ENCODE measurements around the gene KCND1. TPM values are rescaled to one million over a fixed set of nuclear protein-coding genes. Genes with fewer than 3 reads are reported as not detected.

KCND1 gene
- total RNA-seq, 1 donor from 2014 or later: 0.52 TPM

DNA sequence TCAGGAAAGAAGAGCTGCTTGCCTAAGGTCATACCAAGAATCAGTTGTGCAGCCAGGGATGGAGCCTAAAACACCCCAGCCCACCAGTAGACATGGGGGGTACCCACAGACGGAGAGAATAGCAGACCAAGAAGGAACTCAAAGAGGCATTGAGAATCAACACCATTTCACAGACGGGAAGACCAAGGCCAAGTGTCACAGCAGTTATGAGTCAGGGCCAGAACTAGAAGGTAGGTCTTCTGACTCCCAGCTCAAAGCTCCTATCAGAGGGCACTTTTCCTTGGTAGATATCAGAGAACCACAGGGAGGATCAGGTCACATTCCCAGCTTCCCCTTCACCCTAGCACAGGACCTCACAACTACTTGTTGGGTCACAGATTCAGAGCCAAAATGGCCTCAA lies 28.7 kb downstream of the KCND1 start:
- no peak overlapping the region for H3K9ac ChIP-seq (ENCODE audit: low read depth in 1 of 3, low read length in 3 of 3)
- peaks cover 2 to 11% (median 9%) of the 10 kb centered on the region in 3 donors for H3K36me3 ChIP-seq (ENCODE audit: control insufficient read depth in 3 of 3, insufficient read depth in 3 of 3, low read length in 3 of 3)
- H3K4me3 ChIP-seq (ENCODE audit: low read length in 3 of 3): no peak overlapping the region
- H3K9me3 ChIP-seq (ENCODE audit: control insufficient read depth in 3 of 3, low read length in 3 of 3): no peaks in the 10 kb centered on the region
- no peaks in the 10 kb centered on the region for H3K27me3 ChIP-seq (ENCODE audit: control insufficient read depth in 3 of 3, insufficient read depth in 3 of 3, low read length in 3 of 3)
- H3K27ac ChIP-seq (ENCODE audit: low read depth, low read length): no peak overlapping the region
- H3K4me1 ChIP-seq (ENCODE audit: control insufficient read depth in 3 of 3, insufficient read depth in 3 of 3, low read length in 3 of 3): peaks cover 7 to 22% (median 19%) of the 10 kb centered on the region in 3 donors

DNA sequence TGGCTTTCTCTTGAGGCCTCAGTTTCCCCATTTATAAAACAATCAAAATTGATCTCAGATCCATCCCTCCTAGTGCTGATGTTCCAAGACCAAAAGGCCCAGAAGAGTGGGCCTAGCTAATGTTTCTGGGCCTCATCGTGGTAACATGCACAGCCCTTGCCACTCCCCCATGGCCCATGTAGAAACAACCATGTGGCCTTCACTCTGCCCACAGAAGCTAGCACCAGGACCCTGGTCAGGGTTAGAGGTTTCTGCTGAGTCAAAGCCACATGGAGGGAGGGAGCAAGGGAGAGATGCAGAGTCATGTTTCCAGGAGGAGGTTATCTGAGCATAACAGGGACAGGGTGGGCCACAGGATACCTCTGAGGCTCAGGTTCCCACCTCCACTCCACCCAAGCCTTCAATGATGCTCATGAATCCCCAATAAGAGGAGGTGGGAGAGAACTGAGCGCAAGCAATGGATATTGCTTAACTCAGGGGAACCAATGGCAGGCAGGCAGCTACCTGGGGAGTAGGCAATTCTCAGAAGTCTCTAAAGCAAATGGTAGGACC lies 31.2 kb downstream of the KCND1 start:
- Histone ChIP-seq H3K4me3 (ENCODE audit: low read length in 3 of 3) (no peak overlapping the region), H3K36me3 (ENCODE audit: control insufficient read depth in 3 of 3, insufficient read depth in 3 of 3, low read length in 3 of 3) (peaks cover 2 to 13% (median 11%) of the 10 kb centered on the region in 3 donors), H3K27ac (ENCODE audit: low read depth, low read length) (no peak overlapping the region), H3K9ac (ENCODE audit: low read depth in 1 of 3, low read length in 3 of 3) (no peak overlapping the region), H3K27me3 (ENCODE audit: control insufficient read depth in 3 of 3, insufficient read depth in 3 of 3, low read length in 3 of 3) (no peaks in the 10 kb centered on the region), H3K4me1 (ENCODE audit: control insufficient read depth in 3 of 3, insufficient read depth in 3 of 3, low read length in 3 of 3) (peaks cover 14 to 22% (median 19%) of the 10 kb centered on the region in 3 donors), H3K9me3 (ENCODE audit: control insufficient read depth in 3 of 3, low read length in 3 of 3) (no peaks in the 10 kb centered on the region)

DNA sequence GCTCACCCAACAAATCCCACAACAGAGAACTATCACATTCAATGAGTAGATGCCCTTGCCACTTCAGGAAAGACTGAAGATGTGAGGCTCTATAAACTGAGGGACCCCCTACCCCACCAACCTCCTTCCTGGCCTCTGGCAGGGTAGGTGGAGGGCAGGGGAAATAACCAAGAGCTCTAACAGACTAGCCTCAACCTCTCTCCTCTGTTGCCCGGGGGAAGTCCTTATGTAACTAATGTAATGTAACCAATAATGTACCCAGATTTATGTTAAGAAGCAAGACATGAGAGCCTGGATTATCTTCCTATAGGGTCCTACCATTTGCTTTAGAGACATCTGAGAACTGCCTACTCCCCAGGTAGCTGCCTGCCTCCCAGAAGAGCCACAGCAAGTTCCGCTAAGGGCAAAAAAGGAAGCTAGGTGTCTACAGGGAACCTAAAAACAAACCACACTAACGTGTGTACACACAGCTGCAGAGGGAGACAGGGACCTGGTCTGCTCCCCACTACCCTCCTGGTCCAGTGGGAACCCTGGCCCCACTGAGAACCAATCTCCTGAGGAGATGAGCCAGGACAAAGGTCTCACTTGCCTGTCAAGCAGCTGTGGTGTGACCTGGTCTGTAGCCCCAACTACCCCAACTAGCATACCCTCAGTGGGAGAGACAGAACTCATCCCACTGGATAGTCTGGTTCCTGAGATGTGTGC lies 32.0 kb downstream of the KCND1 start:
- H3K9me3 ChIP-seq (ENCODE audit: control insufficient read depth in 3 of 3, low read length in 3 of 3): no peaks in the 10 kb centered on the region
- H3K27ac ChIP-seq (ENCODE audit: low read depth, low read length): no peak overlapping the region
- no peaks in the 10 kb centered on the region for H3K27me3 ChIP-seq (ENCODE audit: control insufficient read depth in 3 of 3, insufficient read depth in 3 of 3, low read length in 3 of 3)
- peaks cover 4 to 16% (median 12%) of the 10 kb centered on the region in 3 donors for H3K36me3 ChIP-seq (ENCODE audit: control insufficient read depth in 3 of 3, insufficient read depth in 3 of 3, low read length in 3 of 3)
- peaks cover 14 to 22% (median 19%) of the 10 kb centered on the region in 3 donors for H3K4me1 ChIP-seq (ENCODE audit: control insufficient read depth in 3 of 3, insufficient read depth in 3 of 3, low read length in 3 of 3)
- H3K4me3 ChIP-seq (ENCODE audit: low read length in 3 of 3): no peak overlapping the region
- H3K9ac ChIP-seq (ENCODE audit: low read depth in 1 of 3, low read length in 3 of 3): no peak overlapping the region

DNA sequence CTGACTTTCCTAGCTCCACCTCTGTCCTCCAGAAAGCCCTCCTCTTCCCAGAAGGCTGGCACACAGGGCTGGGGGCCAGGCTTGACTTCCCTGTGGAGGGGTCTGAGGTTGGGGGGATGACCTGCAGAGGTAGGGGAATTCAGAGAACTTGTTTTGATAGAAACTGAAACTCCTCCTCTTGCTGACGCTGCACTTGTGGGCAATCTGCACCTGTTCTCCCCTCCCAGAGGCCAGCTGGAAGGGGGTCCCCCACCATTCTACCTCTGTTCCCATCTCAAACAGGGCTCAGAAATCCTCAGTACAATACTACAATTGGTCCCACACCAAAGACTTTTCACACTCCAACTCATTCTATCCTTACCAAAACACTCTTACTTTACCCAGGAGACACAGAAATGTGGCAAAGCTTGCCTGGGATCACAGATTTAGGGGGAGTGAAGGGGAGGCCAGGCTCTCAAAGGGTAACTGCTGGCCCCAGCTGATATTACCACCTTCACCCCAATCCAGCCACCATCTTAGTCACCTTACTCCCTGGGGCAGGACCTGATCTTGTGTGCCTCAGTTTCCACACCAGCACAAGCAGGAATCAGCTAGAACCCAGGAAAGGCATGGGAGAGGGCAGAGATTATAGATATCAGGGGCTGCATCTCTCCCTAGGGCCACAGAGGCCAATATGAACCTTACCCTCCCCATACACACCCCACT lies 32.8 kb downstream of the KCND1 start:
- no peak overlapping the region for H3K4me3 ChIP-seq (ENCODE audit: low read length in 3 of 3)
- H3K36me3 ChIP-seq (ENCODE audit: control insufficient read depth in 3 of 3, insufficient read depth in 3 of 3, low read length in 3 of 3): peaks cover 10 to 23% (median 20%) of the 10 kb centered on the region in 3 donors
- peaks cover 14 to 20% (median 19%) of the 10 kb centered on the region in 3 donors for H3K4me1 ChIP-seq (ENCODE audit: control insufficient read depth in 3 of 3, insufficient read depth in 3 of 3, low read length in 3 of 3)
- no peaks in the 10 kb centered on the region for H3K27me3 ChIP-seq (ENCODE audit: control insufficient read depth in 3 of 3, insufficient read depth in 3 of 3, low read length in 3 of 3)
- no peak overlapping the region for H3K27ac ChIP-seq (ENCODE audit: low read depth, low read length)
- no peak overlapping the region for H3K9ac ChIP-seq (ENCODE audit: low read depth in 1 of 3, low read length in 3 of 3)
- no peaks in the 10 kb centered on the region for H3K9me3 ChIP-seq (ENCODE audit: control insufficient read depth in 3 of 3, low read length in 3 of 3)

DNA sequence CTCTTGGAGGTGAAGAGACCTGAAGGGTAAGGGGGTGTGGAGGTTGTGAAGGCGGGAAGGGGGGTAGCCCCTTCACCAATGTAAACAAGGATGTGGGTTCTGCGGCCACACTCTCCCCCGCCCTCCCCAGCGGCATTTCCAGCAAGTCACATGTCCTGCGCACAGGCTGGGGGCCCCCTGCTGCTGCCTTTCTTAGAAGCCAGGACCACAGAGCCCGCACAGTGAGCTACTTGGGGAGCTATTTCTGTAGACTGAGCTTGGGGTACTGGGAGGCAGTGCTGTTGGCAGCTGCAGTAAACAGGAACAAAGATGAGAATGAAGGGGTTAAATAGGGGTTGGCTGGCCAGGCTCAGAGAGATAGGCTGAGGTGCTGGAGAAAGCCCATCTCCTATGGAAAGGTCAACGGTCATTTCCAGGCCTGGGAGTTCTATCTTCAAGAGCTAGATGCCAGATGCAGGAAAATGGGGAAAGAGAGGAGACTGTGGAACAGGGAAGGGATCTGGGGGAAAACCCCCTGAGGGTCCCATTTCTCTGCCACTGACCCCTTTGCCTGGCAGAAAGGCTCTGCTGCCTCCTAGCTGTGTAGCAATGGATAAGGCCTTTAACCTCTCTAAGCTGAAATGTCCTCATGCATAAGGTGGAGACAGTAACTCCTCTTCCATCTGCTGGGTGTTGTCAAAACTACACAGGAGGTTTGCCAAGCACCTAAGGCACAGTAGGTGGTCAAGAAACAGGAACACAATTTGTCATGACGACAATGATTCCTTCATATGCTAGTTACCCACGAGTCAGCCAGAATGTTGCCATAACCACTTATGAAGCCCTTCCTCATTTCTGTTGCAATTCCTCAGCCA lies 34.4 kb downstream of the KCND1 start:
- no peak overlapping the region for H3K4me3 ChIP-seq (ENCODE audit: low read length in 3 of 3)
- no peak overlapping the region for H3K27ac ChIP-seq (ENCODE audit: low read depth, low read length)

DNA sequence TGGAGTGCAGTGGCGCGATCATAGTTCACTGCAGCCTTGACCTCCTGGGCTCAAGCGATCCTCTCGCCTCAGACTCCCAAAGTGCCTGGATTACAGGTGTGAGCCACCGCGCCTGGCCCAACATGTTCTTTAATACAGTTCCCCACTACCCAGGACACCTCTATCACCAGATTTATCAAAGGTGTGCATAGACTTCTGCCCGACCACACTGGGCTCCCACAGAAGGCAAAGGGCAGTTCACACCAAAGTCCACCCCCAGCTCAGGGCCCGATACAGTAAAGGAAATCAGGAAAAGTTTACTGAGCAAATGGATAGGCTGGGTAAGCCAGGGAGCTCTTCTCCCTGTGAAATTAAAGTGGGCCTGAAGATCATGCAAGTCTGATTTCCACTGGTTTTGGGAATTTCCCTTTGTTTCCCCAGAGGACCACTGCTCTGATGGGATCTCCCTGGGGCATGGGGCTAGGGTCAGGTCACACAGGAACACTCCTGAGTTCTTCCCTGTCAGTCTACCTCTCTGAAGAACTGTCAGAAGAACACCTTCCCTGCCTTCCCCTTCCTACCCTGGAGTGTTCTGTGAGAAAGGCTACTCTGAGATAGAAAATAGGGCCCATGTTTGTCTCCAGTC lies 35.1 kb downstream of the KCND1 start:
- H3K4me3 ChIP-seq (ENCODE audit: low read length in 3 of 3): no peak overlapping the region
- peaks cover 14 to 19% (median 15%) of the 10 kb centered on the region in 3 donors for H3K4me1 ChIP-seq (ENCODE audit: control insufficient read depth in 3 of 3, insufficient read depth in 3 of 3, low read length in 3 of 3)
- peaks cover 11 to 22% (median 18%) of the 10 kb centered on the region in 3 donors for H3K36me3 ChIP-seq (ENCODE audit: control insufficient read depth in 3 of 3, insufficient read depth in 3 of 3, low read length in 3 of 3)

More for the DNA sequence above, 34.4 kb downstream of the KCND1 start:
- no peak overlapping the region for H3K9ac ChIP-seq (ENCODE audit: low read depth in 1 of 3, low read length in 3 of 3)
- H3K4me1 ChIP-seq (ENCODE audit: control insufficient read depth in 3 of 3, insufficient read depth in 3 of 3, low read length in 3 of 3): peaks cover 14 to 19% (median 17%) of the 10 kb centered on the region in 3 donors
- H3K27me3 ChIP-seq (ENCODE audit: control insufficient read depth in 3 of 3, insufficient read depth in 3 of 3, low read length in 3 of 3): no peaks in the 10 kb centered on the region
- peaks cover 12 to 23% (median 18%) of the 10 kb centered on the region in 3 donors for H3K36me3 ChIP-seq (ENCODE audit: control insufficient read depth in 3 of 3, insufficient read depth in 3 of 3, low read length in 3 of 3)
- no peaks in the 10 kb centered on the region for H3K9me3 ChIP-seq (ENCODE audit: control insufficient read depth in 3 of 3, low read length in 3 of 3)

DNA sequence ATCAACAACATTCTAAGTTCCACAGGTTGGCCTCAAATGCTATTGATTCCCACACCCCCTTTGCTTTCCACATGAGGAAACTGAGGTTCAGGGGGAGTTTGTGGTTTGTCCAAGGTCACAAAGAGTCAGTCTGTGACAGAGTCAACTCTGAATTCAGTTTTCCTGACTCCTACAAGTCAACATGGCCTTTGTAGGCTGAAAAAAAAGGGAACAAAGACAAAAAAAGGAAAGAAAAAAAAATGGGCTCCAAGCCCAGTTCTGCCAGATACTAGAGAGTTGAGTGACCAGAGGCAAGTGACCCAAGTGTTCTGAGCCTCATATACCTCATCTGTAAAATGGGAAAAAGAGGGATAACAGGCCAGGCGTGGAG lies 36.4 kb downstream of the KCND1 start:
- H3K4me1 ChIP-seq (ENCODE audit: control insufficient read depth in 3 of 3, insufficient read depth in 3 of 3, low read length in 3 of 3): peaks cover 10 to 14% (median 11%) of the 10 kb centered on the region in 3 donors
- H3K27me3 ChIP-seq (ENCODE audit: control insufficient read depth in 3 of 3, insufficient read depth in 3 of 3, low read length in 3 of 3): no peaks in the 10 kb centered on the region
- H3K36me3 ChIP-seq (ENCODE audit: control insufficient read depth in 3 of 3, insufficient read depth in 3 of 3, low read length in 3 of 3): peaks cover 11 to 27% (median 15%) of the 10 kb centered on the region in 3 donors
- H3K4me3 ChIP-seq (ENCODE audit: low read length in 3 of 3): no peak overlapping the region
- H3K9me3 ChIP-seq (ENCODE audit: control insufficient read depth in 3 of 3, low read length in 3 of 3): no peaks in the 10 kb centered on the region
- H3K9ac ChIP-seq (ENCODE audit: low read depth in 1 of 3, low read length in 3 of 3): no peak overlapping the region
- no peak overlapping the region for H3K27ac ChIP-seq (ENCODE audit: low read depth, low read length)

More for the DNA sequence above, 35.1 kb downstream of the KCND1 start:
- no peak overlapping the region for H3K27ac ChIP-seq (ENCODE audit: low read depth, low read length)
- no peak overlapping the region for H3K9ac ChIP-seq (ENCODE audit: low read depth in 1 of 3, low read length in 3 of 3)
- H3K9me3 ChIP-seq (ENCODE audit: control insufficient read depth in 3 of 3, low read length in 3 of 3): no peaks in the 10 kb centered on the region
- no peaks in the 10 kb centered on the region for H3K27me3 ChIP-seq (ENCODE audit: control insufficient read depth in 3 of 3, insufficient read depth in 3 of 3, low read length in 3 of 3)

DNA sequence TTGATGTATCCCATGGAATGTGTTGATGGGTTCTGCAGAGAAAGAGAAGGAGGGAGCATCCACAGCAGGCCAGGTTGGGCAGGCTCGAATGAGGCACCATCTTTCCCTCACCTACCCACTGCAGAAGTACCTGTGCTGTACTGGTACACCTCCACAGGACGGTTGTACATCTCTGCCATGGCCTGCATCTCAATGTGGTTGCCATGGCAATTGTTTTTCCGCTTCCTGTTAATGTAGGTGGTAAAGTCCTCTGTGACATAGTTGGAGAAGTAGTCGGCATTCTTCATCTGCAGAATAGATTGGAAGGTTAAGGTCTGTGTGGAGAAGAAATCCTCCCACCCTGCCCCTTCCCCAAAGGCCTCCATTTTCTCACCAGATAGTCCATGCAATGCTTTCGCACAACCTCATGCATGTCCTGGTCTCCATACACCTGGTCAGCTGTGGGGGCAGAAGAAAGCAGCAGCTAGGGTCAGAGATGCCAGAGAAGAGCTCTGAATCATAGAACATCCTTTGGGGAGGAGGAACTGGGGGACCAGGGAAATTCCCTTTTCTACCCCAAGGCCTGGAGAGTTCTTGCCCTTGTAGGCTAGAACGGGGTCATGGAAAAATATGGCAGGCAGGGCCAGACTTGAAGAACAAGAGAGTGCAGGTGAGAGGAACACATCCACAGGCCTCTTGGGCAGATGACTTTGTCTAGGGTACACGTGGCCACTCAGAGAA lies 36.9 kb downstream of the KCND1 start:
- peaks cover 11 to 29% (median 15%) of the 10 kb centered on the region in 3 donors for H3K36me3 ChIP-seq (ENCODE audit: control insufficient read depth in 3 of 3, insufficient read depth in 3 of 3, low read length in 3 of 3)
- H3K4me1 ChIP-seq (ENCODE audit: control insufficient read depth in 3 of 3, insufficient read depth in 3 of 3, low read length in 3 of 3): peaks cover 5 to 9% (median 8%) of the 10 kb centered on the region in 3 donors
- H3K27me3 ChIP-seq (ENCODE audit: control insufficient read depth in 3 of 3, insufficient read depth in 3 of 3, low read length in 3 of 3): no peaks in the 10 kb centered on the region
- no peak overlapping the region for H3K4me3 ChIP-seq (ENCODE audit: low read length in 3 of 3)
- no peak overlapping the region for H3K27ac ChIP-seq (ENCODE audit: low read depth, low read length)
- no peaks in the 10 kb centered on the region for H3K9me3 ChIP-seq (ENCODE audit: control insufficient read depth in 3 of 3, low read length in 3 of 3)
- no peak overlapping the region for H3K9ac ChIP-seq (ENCODE audit: low read depth in 1 of 3, low read length in 3 of 3)

DNA sequence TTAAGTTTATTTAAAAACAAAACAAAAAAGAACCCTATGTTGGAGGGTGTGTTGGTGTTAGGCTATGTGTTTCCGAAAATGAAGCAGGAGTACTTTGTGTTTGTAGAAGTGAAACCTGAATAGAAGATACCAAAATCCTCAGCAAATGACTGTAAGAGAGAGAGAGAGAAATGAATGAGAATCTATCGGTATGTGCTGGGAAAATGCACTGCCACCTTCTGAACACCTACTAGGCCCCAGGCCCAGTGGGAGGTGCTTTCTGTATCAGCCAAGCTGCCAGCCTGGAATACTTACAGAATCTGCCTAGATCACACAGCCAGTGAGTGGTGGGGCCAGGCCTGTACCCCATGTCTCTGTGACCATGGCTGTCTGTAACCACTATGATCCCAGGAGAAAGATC lies 37.9 kb downstream of the KCND1 start:
- Histone ChIP-seq H3K4me3 (ENCODE audit: low read length in 3 of 3) (no peak overlapping the region), H3K9me3 (ENCODE audit: control insufficient read depth in 3 of 3, low read length in 3 of 3) (no peaks in the 10 kb centered on the region), H3K4me1 (ENCODE audit: control insufficient read depth in 3 of 3, insufficient read depth in 3 of 3, low read length in 3 of 3) (peaks cover 0 to 8% (median 2%) of the 10 kb centered on the region in 3 donors), H3K27ac (ENCODE audit: low read depth, low read length) (no peak overlapping the region), H3K9ac (ENCODE audit: low read depth in 1 of 3, low read length in 3 of 3) (no peak overlapping the region), H3K36me3 (ENCODE audit: control insufficient read depth in 3 of 3, insufficient read depth in 3 of 3, low read length in 3 of 3) (peaks cover 11 to 27% (median 15%) of the 10 kb centered on the region in 3 donors), H3K27me3 (ENCODE audit: control insufficient read depth in 3 of 3, insufficient read depth in 3 of 3, low read length in 3 of 3) (no peaks in the 10 kb centered on the region)
